HepG2 (cell line): ENCODE measurements around the gene RAC3. TPM values are rescaled to one million over a fixed set of nuclear protein-coding genes. Genes with fewer than 3 reads are reported as not detected.

Experiments used
- EED ChIP-seq: sonication (generic); formaldehyde crosslinking; IDR thresholded peaks from 2 replicates; pipeline ENCODE4 v1.5.0; 2020; ENCODE audit warnings: mild to moderate bottlenecking, missing genetic modification reagents
- HCFC1 ChIP-seq: fragments of 150-350 bp; IDR thresholded peaks from 2 replicates; pipeline ENCODE4 v1.6.1; 2014; ENCODE audit warnings: low read depth, low read length
- MEF2D ChIP-seq: sonication (generic); formaldehyde crosslinking; IDR thresholded peaks from 2 replicates; pipeline ENCODE4 v1.5.1; 2020; ENCODE audit warnings: mild to moderate bottlenecking, missing genetic modification reagents
- NCOA5 ChIP-seq: sonication (generic); formaldehyde crosslinking; IDR thresholded peaks from 2 replicates; pipeline ENCODE4 v1.4.0; 2020; ENCODE audit warnings: missing genetic modification reagents
- SAFB2 ChIP-seq: sonication (generic); formaldehyde crosslinking; IDR thresholded peaks from 2 replicates; pipeline ENCODE4 v1.5.1; 2020; ENCODE audit warnings: missing genetic modification reagents, low read depth, mild to moderate bottlenecking, borderline replicate concordance
- TARDBP ChIP-seq: sonication (generic); formaldehyde crosslinking; IDR thresholded peaks from 2 replicates; pipeline ENCODE4 v1.8.0; 2022; ENCODE audit warnings: mild to moderate bottlenecking, missing genetic modification reagents
- ZC3H13 ChIP-seq: sonication (generic); formaldehyde crosslinking; IDR thresholded peaks from 2 replicates; pipeline ENCODE4 v1.8.1; 2023; ENCODE audit warnings: mild to moderate bottlenecking, missing genetic modification reagents, moderate library complexity
- polyA plus RNA-seq, 8 experiments: library from polyadenylated mRNA; depleted of rRNA in 3 of 8; stranded (reverse) in 7 of 8; unstranded in 1 of 8; fragments of >200 nt; fragmentation: Illumina TruSeq in 4 of 8; extraction: Trizol in 4 of 8; gene quantifications; 2 replicates each; pipeline versions ENCODE4 v1.2.1 to v1.2.3, GENCODE V29; 2011 to 2016; ENCODE audit warnings: low read depth in 4 of 8, missing spikeins in 1 of 8, mixed read lengths in 1 of 8; ENCODE audit not compliant: insufficient read depth in 1 of 8
- total RNA-seq, 5 experiments: library from RNA; depleted of rRNA; stranded (reverse); fragments of >200 nt; fragmentation: Illumina TruSeq; extraction: Trizol; gene quantifications; 2 replicates each; pipeline ENCODE4 v1.2.3, GENCODE V29; 2016; ENCODE audit warnings: low read depth in 1 of 5
- TF ChIP-seq, protein P1 (sequence below): sonication (generic); formaldehyde crosslinking; IDR thresholded peaks from 2 replicates; pipeline ENCODE4 v1.4.0; 2020; ENCODE audit warnings: missing genetic modification reagents, borderline replicate concordance
- TF ChIP-seq, protein P2 (sequence below): sonication (generic); formaldehyde crosslinking; IDR thresholded peaks from 2 replicates; pipeline ENCODE4 v1.5.0; 2020; ENCODE audit warnings: mild to moderate bottlenecking, low read depth, missing genetic modification reagents, borderline replicate concordance
- TF ChIP-seq, protein P3 (sequence below): sonication (generic); formaldehyde crosslinking; conservative IDR thresholded peaks from 2 replicates; pipeline ENCODE4 v1.8.0; 2022; ENCODE audit warnings: low read depth, missing genetic modification reagents
- TF ChIP-seq, protein P4 (sequence below): sonication (generic); formaldehyde crosslinking; IDR thresholded peaks from 2 replicates; pipeline ENCODE4 v1.5.0; 2020; ENCODE audit warnings: missing genetic modification reagents, mild to moderate bottlenecking, borderline replicate concordance
- TF ChIP-seq, protein P5 (sequence below): IDR thresholded peaks from 2 replicates; pipeline ENCODE4 v1.6.1; 2016; ENCODE audit warnings: mild to moderate bottlenecking
- TF ChIP-seq, protein P6 (sequence below): sonication (generic); formaldehyde crosslinking; IDR thresholded peaks from 2 replicates; pipeline ENCODE4 v1.5.0; 2020; ENCODE audit warnings: missing genetic modification reagents
- TF ChIP-seq, protein P7 (sequence below): sonication (generic); formaldehyde crosslinking; IDR thresholded peaks from 2 replicates; pipeline ENCODE4 v1.4.0; 2020; ENCODE audit warnings: mild to moderate bottlenecking, missing genetic modification reagents, borderline replicate concordance
- TF ChIP-seq, protein P8 (sequence below): sonication (generic); formaldehyde crosslinking; IDR thresholded peaks from 2 replicates; pipeline ENCODE4 v1.4.0; 2020; ENCODE audit warnings: missing genetic modification reagents
- TF ChIP-seq, protein P9 (sequence below): fragments of 450-650 bp; IDR thresholded peaks from 2 replicates; pipeline ENCODE4 v1.6.1; 2016

The RAC3 gene
- total and polyA plus RNA-seq, 2 of the 13 experiments (the other 11 are each of a cell fraction or from before 2014, with no cell fraction given), result 10.5 to 21.3 TPM

DNA sequence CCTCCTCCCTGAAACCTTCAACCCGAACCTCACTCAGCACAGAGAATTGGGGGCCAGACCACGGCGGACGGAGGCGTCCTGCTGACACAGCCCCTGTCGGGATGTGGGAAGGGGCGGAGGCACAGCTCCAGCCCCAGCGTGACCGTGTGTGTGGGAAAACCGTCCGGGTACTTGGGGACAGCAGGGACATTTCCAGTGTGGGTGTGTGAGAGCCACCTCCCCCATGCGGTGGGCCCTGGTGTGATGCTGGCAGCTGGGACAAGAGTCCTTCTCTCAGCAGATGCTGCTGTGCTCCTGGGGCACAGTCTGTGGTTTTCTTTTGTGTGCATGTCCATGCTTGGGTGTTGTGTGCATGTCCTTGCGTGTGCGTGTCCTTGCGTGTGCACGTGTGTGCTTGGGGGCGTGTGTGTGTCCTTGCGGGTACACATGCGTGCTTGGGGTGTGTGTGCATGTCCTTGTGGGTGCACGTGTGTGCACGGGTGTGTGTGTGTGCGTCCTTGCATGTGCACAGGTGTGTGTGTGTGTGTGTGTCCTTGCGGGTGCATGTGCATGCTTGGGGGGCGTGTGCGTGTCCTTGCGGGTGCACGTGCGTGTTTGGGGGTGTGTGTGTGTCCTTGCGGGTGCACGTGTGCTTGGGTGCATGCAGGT is 25.7 kb upstream of the RAC3 start (continued):
- TF ChIP-seq, protein P1, sequence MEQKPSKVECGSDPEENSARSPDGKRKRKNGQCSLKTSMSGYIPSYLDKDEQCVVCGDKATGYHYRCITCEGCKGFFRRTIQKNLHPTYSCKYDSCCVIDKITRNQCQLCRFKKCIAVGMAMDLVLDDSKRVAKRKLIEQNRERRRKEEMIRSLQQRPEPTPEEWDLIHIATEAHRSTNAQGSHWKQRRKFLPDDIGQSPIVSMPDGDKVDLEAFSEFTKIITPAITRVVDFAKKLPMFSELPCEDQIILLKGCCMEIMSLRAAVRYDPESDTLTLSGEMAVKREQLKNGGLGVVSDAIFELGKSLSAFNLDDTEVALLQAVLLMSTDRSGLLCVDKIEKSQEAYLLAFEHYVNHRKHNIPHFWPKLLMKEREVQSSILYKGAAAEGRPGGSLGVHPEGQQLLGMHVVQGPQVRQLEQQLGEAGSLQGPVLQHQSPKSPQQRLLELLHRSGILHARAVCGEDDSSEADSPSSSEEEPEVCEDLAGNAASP (CRISPR knock-in tag), result no peak
- TF ChIP-seq, protein P2, sequence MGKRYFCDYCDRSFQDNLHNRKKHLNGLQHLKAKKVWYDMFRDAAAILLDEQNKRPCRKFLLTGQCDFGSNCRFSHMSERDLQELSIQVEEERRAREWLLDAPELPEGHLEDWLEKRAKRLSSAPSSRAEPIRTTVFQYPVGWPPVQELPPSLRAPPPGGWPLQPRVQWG (CRISPR knock-in tag), result no peak
- TF ChIP-seq, protein P3, sequence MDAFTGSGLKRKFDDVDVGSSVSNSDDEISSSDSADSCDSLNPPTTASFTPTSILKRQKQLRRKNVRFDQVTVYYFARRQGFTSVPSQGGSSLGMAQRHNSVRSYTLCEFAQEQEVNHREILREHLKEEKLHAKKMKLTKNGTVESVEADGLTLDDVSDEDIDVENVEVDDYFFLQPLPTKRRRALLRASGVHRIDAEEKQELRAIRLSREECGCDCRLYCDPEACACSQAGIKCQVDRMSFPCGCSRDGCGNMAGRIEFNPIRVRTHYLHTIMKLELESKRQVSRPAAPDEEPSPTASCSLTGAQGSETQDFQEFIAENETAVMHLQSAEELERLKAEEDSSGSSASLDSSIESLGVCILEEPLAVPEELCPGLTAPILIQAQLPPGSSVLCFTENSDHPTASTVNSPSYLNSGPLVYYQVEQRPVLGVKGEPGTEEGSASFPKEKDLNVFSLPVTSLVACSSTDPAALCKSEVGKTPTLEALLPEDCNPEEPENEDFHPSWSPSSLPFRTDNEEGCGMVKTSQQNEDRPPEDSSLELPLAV (CRISPR knock-in tag), result no peak
- TF ChIP-seq ZC3H13 (peak; percentile 52; the same call in 1 of the 2 replicates), NCOA5 (CRISPR knock-in tag) (no peak), MEF2D (CRISPR knock-in tag) (no peak), TARDBP (CRISPR knock-in tag) (no peak; the same call in 1 of the 2 replicates), SAFB2 (CRISPR knock-in tag) (no peak), HCFC1 (no peak), EED (CRISPR knock-in tag) (no peak)
- TF ChIP-seq, protein P4, sequence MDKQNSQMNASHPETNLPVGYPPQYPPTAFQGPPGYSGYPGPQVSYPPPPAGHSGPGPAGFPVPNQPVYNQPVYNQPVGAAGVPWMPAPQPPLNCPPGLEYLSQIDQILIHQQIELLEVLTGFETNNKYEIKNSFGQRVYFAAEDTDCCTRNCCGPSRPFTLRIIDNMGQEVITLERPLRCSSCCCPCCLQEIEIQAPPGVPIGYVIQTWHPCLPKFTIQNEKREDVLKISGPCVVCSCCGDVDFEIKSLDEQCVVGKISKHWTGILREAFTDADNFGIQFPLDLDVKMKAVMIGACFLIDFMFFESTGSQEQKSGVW, result no peak
- TF ChIP-seq, protein P5, sequence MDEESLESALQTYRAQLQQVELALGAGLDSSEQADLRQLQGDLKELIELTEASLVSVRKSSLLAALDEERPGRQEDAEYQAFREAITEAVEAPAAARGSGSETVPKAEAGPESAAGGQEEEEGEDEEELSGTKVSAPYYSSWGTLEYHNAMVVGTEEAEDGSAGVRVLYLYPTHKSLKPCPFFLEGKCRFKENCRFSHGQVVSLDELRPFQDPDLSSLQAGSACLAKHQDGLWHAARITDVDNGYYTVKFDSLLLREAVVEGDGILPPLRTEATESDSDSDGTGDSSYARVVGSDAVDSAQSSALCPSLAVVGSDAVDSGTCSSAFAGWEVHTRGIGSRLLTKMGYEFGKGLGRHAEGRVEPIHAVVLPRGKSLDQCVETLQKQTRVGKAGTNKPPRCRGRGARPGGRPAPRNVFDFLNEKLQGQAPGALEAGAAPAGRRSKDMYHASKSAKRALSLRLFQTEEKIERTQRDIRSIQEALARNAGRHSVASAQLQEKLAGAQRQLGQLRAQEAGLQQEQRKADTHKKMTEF (CRISPR knock-in tag), result no peak
- TF ChIP-seq, protein P6, sequence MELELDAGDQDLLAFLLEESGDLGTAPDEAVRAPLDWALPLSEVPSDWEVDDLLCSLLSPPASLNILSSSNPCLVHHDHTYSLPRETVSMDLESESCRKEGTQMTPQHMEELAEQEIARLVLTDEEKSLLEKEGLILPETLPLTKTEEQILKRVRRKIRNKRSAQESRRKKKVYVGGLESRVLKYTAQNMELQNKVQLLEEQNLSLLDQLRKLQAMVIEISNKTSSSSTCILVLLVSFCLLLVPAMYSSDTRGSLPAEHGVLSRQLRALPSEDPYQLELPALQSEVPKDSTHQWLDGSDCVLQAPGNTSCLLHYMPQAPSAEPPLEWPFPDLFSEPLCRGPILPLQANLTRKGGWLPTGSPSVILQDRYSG (CRISPR knock-in tag), result no peak
- TF ChIP-seq, protein P7, sequence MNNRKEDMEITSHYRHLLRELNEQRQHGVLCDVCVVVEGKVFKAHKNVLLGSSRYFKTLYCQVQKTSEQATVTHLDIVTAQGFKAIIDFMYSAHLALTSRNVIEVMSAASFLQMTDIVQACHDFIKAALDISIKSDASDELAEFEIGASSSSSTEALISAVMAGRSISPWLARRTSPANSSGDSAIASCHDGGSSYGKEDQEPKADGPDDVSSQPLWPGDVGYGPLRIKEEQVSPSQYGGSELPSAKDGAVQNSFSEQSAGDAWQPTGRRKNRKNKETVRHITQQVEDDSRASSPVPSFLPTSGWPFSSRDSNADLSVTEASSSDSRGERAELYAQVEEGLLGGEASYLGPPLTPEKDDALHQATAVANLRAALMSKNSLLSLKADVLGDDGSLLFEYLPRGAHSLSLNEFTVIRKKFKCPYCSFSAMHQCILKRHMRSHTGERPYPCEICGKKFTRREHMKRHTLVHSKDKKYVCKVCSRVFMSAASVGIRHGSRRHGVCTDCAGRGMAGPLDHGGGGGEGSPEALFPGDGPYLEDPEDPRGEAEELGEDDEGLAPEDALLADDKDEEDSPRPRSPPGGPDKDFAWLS, result no peak
- TF ChIP-seq, protein P8, sequence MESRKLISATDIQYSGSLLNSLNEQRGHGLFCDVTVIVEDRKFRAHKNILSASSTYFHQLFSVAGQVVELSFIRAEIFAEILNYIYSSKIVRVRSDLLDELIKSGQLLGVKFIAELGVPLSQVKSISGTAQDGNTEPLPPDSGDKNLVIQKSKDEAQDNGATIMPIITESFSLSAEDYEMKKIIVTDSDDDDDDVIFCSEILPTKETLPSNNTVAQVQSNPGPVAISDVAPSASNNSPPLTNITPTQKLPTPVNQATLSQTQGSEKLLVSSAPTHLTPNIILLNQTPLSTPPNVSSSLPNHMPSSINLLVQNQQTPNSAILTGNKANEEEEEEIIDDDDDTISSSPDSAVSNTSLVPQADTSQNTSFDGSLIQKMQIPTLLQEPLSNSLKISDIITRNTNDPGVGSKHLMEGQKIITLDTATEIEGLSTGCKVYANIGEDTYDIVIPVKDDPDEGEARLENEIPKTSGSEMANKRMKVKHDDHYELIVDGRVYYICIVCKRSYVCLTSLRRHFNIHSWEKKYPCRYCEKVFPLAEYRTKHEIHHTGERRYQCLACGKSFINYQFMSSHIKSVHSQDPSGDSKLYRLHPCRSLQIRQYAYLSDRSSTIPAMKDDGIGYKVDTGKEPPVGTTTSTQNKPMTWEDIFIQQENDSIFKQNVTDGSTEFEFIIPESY (CRISPR knock-in tag), result peak; percentile 32
- TF ChIP-seq, protein P9, sequence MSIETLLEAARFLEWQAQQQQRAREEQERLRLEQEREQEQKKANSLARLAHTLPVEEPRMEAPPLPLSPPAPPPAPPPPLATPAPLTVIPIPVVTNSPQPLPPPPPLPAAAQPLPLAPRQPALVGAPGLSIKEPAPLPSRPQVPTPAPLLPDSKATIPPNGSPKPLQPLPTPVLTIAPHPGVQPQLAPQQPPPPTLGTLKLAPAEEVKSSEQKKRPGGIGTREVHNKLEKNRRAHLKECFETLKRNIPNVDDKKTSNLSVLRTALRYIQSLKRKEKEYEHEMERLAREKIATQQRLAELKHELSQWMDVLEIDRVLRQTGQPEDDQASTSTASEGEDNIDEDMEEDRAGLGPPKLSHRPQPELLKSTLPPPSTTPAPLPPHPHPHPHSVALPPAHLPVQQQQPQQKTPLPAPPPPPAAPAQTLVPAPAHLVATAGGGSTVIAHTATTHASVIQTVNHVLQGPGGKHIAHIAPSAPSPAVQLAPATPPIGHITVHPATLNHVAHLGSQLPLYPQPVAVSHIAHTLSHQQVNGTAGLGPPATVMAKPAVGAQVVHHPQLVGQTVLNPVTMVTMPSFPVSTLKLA, result no peak
